ENCODE measurements around the gene PMM1. TPM values are rescaled to one million over a fixed set of nuclear protein-coding genes. Genes with fewer than 3 reads are reported as not detected.
"Not testable (repeated sequence)": the region's sequence is repeated elsewhere in the genome, so short reads cannot be mapped to it uniquely, and the experiment has no call there.

The PMM1 gene
- total RNA-seq, 1 donor from 2014 or later: 18.9 TPM

DNA sequence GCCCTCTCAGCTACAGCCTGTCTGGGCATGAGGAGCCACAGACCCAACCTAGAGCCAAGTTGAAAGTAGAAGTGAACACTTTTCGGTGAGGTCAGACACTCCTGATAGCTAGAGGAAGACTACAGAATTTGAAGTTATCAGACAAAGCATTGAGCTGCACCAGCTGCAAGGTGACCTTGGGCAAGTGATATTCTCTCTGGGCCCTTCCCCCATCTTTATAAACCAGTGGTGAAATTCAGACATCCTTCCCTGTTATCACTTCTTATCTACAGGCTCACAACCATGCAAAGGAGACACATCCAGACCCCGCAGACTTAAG lies 8.0 kb upstream of the PMM1 start:
- DNase-seq (ENCODE audit: extremely low read depth, low read depth, low spot score): no peak

DNA sequence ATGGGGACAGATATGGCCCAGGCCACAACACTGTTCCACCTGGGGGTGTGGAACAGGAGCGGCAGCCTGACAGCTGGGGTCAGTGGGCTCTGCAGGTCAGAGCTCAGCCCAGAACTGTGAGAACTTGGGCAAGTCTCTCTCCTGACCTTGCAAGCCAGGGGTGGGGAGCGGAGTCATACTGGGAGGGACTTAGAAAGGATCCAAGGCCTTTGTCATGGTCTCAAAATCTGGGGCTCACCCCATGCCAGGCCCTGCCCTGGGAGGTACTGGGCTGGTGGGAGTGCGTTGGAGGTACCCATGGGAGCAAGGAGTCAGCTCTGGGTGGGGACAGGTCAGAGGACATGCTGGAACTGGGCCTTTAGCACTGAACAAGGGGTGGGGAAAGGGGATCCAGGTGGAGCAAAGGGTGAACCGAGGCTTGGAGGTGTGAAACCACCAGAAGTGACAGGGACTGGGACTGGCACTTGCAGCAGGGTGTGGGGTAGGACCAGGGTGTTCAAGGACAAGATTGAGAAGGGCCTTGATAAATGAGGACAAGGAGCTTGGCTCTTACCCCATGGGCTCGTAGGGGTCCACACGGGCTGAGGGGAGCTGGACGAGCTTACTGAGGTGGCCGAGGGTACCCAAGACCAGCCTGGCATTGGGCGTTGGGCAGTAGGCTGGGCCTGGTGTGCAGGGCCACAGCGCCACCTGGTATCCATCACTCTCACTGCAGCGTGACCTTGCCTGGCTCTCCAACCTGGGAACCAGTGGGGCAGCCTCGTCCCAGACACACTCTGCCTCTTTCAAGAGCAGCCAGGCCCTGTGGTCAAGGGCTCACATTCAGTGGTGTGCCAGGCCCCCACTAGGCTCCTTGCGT lies 7.4 kb upstream of the PMM1 start:
- DNase-seq (ENCODE audit: extremely low read depth, low read depth, low spot score): no peak

- no peak for DNase-seq (ENCODE audit: extremely low read depth, low read depth, low spot score)
Observed at GRCh38 chr22:41595703-41596102, 6.1 kb upstream of the PMM1 start.

DNA sequence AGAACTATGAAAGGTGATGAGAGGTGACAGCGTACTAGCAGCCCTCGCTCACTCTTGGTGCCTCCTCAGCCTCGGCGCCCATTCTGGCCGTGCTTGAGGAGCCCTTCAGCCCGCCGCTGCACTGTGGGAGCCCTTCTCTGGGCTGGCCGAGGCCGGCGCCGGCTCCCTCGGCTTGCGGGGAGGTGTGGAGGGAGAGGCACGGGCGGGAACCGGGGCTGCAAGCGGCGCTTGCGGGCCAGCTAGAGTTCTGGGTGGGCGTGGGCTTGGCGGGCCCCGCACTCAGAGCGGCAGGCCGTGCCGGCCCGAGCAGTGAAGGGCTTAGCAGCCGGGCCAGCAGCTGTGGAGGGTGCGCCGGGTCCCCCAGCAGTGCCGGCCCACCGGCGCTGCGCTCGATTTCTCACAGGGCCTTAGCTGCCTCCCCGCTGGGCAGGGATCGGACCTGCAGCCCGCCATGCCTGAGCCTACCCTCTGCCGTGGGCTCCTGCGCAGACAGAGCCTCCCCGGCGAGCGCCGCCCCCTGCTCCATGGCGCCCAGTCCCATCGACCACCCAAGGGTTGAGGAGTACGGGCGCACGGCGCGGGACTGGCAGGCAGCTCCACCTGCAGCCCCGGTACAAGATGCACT lies 3.8 kb upstream of the PMM1 start:
- DNase-seq (ENCODE audit: extremely low read depth, low read depth, low spot score): not testable (repeated sequence)

DNA sequence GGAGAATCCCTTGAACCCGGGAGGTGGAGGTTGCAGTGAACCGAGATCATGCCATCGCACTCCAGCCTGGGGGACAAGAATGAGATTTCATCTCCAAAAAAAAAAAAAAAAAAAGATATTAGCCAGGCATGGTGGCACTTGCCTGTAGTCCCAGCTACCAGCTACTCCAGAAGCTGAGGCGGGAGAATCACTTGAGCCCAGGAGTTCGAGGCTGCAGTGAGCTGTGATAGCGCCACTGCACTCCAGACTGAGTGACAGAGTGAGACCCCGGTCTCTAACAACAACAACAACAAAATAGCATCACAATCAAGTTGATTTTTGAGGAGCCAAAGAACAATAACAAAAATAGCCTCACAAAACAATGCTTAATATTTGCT lies 2.3 kb downstream of the PMM1 start:
- DNase-seq (ENCODE audit: extremely low read depth, low read depth, low spot score): no peak

DNA sequence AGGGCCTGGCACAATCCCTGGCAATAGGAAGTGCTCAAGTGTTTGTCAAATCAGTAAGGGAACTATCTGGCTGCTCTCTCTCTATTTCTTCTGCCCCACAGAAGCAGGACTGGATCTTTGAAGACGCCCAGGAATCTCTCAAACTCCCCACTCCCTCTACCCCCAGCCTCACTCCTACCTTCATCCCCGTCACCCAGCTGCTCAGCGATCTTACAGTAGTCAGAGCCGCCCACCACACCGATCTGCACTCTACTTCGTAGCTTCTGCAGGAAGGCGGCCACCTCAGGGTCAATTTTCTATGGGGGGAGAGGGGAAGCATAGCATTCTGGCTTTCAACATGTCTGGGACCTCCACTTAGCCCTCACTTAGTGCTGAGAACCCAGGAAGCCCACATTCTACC lies 3.7 kb downstream of the PMM1 start:
- no peak for DNase-seq (ENCODE audit: extremely low read depth, low read depth, low spot score)

DNA sequence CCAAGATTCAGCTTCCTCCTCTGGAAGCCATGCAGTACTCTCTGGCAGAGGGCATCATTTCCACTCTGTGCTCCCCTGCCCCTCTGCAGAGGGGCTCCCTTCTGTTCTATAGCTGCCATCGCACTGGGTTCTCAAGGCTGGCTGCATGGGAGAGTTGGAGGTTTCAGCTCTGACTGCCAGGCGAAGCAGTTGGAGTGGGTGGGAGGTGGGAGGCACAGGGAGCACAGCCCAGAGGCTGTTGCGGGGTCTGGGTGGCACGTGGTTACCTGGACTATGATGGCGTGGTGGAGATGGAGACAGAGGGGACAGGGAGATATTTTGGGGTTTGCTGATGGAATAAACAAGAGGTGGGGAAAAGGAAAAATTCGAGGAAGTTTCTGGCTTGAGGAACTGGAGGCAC lies 4.8 kb downstream of the PMM1 start:
- DNase-seq (ENCODE audit: extremely low read depth, low read depth, low spot score): no peak

GRCh38 chr22:41582694-41583093 lies 6.9 kb downstream of the PMM1 start:
- no peak for DNase-seq (ENCODE audit: extremely low read depth, low read depth, low spot score)

DNA sequence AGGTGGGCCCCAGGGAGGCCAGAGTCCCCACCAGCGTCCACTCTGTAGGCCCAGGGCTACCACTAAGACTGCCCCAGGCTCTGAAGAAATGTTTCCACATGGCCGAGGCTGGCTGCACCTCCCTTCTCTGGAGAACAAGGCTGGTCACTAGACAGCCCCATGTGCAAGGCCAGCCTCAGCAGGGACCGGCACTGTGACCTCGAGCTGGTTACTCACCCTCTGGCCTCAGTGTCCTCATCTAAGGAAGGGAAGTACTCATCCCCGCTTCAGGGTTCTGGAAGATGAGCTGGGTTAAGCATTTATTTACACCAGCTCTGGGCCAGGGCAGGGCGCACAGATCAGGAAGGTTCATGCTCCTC lies 9.7 kb downstream of the PMM1 start:
- DNase-seq (ENCODE audit: extremely low read depth, low read depth, low spot score): no peak

DNA sequence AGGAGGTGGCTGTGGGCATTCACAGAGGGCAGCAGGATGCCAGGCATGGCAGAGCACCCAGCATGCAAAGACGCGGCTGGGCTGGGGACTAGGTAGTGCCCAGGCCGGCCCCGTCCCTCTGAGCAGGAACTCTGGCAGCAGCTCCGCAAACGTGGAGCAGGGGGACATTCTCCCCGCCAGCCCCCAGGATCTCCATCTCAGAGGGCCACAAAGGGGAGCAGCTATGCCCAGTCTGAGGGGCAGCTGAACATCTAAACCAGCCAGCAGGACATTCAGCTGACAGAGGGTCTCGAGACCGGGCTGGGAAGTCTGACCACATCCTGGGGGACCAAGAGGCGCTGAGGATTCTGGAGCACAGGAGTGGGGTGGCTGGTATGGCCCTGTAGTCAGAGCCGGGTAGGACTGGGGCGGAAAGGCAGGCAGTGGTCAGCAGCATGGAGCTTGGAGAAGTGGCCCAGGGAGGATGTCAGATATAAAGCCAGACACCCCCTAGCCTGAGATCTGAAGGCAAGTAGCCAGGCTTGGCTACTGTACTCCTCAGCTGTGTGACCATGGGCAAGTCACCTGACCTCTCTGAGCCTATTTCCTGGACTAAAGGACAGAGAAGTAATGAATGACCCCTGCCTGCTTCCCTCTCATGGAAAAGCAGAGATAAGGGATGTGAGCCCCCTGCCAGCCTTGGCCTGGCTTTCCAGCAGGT lies 10.2 kb downstream of the PMM1 start:
- DNase-seq (ENCODE audit: extremely low read depth, low read depth, low spot score): no peak

- DNase-seq (ENCODE audit: extremely low read depth, low read depth, low spot score): no peak
Observed at GRCh38 chr22:41578818-41579217, 10.8 kb downstream of the PMM1 start.

DNA sequence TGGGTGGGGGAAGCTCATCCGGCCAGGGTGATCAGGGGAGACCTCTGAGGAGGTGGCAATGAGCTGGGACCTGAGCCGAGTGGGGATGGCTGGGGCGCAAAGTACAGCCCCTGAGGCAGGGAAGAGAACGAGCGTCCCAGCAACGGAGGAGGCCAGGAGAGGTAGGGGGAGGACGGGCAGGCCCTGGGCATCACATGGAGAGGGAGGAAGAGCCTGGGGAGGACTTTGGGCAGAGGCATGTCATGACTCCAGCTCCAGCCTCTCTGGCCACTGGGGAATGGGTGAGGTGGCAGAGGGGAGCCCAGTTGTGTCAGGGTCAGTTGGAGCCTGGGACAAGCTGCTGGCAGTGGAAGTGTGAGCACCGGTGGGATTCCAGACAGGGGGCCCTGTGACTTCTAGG lies 11.5 kb downstream of the PMM1 start:
- no peak for DNase-seq (ENCODE audit: extremely low read depth, low read depth, low spot score)

DNA sequence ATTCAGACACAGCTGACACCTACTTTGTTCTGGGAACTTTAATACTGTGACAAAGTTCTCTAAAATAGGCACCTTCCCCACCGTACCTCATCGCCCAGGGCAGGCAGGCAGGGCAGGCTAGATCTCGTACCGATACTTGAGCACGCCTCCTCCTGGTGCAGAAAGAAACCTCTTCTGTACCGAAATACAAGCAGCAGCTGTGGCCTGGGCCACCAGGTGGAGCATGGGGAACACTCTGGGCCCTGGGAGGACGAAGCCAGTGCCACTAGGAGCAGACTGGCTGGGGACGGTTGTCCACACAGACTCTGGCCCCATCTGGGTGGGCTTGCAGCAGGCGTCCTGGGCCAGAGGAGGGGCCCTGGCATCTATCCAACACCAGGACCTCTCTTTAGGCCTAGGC lies 12.8 kb downstream of the PMM1 start:
- no peak for DNase-seq (ENCODE audit: extremely low read depth, low read depth, low spot score)

GRCh38 chr22:41575533-41575932 lies 14.1 kb downstream of the PMM1 start:
- no peak for DNase-seq (ENCODE audit: extremely low read depth, low read depth, low spot score)

DNA sequence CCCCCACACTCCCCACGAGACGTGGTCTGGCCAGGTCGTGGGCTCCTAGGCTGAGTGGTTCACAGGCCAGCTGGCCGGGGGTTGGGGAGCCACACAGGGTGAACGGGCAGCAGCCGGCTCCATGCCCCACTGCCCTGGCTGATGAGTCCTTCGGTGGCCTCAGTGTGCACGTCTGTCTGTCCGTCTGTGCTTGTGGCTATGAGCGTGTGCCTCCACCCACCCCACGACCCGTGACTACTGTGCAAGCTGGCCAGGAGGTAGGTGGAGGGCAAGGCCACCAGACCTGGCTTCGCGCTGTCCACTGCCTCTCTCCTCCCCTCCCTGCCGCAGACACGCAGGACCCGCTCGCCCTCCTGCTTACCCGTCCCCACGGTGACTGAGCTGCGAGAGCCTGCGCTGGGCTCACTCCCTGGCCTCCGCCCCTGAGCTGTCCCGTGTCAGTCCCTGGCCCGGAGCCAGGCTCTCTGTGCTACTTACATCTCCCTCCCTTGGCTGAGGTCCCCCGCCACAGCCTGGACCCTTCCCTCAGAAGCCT lies 14.7 kb downstream of the PMM1 start:
- DNase-seq (ENCODE audit: extremely low read depth, low read depth, low spot score): no peak

DNA sequence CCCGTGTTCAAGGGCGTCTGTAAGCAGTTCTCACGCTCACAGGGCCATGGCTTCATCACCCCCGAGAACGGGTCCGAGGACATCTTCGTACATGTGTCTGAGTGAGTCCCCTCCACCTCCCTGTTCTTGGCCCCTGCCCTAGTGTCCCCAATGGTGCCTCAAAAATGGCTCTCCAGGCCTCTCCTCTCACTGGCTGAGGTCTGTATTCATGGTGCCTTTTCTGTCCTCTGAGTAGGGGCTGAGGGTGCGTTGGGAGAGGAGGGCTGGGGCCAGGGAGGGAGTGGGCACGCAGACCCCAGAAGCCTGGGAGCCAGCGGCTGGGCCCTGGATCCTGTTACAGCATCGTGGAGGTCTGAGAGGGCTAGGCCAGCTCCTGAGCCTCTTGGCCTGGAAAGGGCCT lies 16.0 kb downstream of the PMM1 start:
- DNase-seq (ENCODE audit: extremely low read depth, low read depth, low spot score): no peak

GRCh38 chr22:41572305-41572704 lies 17.3 kb downstream of the PMM1 start:
- DNase-seq (ENCODE audit: extremely low read depth, low read depth, low spot score): not testable (repeated sequence)

GRCh38 chr22:41571786-41572185 lies 17.9 kb downstream of the PMM1 start:
- no peak for DNase-seq (ENCODE audit: extremely low read depth, low read depth, low spot score)

- no peak for DNase-seq (ENCODE audit: extremely low read depth, low read depth, low spot score)
Observed at GRCh38 chr22:41570221-41570620, 19.4 kb downstream of the PMM1 start.

- no peak for DNase-seq (ENCODE audit: extremely low read depth, low read depth, low spot score)
Observed at GRCh38 chr22:41568811-41569210, 20.8 kb downstream of the PMM1 start.

DNA sequence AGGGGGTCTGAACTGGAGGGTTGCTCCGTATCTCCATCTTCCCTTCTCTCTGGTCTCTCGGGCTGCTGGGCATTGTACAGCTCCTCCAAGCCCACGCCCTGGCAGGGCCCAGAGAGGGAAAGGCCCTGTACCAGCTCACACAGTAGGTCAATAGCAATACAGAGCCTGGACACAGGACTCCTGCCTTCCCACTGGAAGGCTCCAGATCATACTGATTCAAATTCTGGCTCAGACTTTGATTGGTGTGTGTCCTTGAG lies 22.2 kb downstream of the PMM1 start:
- no peak for DNase-seq (ENCODE audit: extremely low read depth, low read depth, low spot score)

DNA sequence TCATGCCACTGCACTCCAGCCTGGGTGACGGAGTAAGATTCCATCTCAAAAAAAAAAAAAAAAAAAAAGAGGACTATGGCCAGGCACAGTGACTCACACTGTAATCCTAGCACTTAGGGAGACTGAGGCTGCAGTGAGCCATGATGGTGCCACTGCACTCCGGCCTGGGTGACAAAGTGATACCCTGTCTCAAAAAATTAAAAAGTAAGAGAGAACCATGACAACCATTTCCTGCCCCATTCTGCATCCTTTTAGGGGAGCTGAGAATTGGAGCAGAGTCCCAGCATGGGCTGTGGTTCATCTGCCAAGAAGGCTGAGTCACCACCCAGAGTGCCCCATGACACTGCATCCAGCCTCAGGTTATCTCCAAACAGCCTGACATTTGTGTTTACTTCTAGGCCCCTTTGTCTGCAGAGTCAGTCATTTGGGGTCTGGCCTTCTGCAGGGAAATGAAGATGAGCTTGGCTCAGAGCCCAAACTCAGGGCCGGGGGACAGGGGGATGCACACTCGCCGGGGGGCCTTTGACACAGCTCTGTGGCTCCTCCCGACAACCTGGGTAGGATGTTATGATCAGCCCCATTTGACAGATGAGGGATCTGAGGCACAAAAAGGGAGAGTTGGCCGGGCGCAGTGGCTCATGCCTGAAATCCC lies 24.1 kb downstream of the PMM1 start:
- peak; percentile 48 for DNase-seq (ENCODE audit: extremely low read depth, low read depth, low spot score)

Measured in glomerular endothelial cell (primary cell).